Colon (tissue), 2 donors: ENCODE results near the gene EDC3.
"Not testable (repeated sequence)": the region's sequence is repeated elsewhere in the genome, so short reads cannot be mapped to it uniquely, and the experiment has no call there.

ENCODE experiments used
- FAIRE-seq: peaks from 2 replicates; lab custom pipeline; 2012; peaks lifted over from hg19 to GRCh38; lab: Jason Lieb, UNC
- donor health status: control.
- donor health status: control.

The EDC3 gene

DNA sequence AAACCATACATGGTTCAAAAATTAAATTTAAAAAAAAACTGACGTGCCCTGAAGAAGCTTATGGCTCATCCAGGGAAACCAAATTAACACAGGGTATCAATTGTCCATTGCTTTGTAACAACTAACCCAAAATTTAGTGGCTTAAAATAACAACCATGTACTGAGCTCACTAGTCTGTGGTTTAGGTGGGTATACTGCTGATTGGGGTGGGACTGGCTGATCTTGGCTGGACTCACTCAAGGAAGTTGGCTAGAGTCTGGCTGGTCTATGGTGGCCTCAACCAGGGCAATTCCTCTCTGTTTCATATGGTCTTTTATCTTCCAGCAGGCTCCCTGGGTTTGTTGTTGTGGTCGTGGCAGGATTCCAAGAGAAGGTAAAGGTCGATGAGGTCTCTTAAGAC is 14.1 kb upstream of the EDC3 start:
- FAIRE-seq: no peak

DNA sequence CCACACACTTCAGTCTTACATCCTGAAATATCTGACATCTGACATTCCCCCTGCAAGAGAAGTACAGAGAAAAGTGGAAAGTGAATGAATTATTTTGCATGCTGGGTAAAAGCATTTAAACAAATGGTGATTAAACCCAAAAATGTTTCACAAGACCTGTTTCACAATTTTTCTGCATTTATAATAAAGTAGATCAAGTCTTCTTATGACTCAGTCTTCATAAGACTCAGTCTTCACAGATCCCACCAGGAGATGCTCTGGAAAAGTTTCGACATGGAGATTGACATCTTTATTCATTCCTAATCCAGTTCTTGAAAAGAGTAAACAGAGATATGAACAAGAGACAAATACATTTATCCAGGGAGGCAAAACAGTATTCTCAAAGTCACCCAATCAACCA is 13.2 kb upstream of the EDC3 start:
- FAIRE-seq: no peak

DNA sequence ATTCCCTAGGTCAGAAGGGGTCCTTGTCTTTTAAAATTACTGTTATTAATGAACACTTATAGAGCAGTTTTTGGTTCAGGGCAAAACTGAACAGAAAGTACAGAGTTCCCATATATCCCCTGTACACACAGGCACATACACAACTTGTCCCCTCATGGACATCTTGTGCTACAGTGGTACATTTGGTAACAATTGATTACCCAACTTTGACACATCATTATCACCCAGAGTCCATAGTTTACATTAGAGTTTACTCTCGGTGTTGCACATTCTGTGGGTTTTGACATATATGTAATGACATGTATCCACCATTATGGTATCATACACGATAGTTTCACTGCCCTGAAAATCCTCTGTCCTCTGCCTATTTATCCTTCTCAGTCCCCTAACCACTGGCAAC is 984 bp upstream of the EDC3 start:
- FAIRE-seq: no peak

DNA sequence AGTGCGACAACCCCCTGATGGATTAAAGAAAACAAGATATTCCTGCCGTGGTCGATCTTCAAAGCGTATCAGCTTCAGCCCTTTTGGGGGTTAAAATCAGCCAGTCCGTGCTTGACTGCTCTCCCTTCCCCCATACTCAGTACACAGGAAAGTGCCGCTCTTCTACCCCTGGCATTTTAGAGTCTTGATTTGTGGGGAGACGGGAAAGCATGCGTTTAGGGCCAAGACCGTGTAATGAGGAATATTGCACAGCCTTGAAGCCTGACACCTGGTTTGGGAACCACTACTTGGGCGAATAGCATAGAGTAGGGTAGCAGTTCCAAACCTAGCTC is 540 bp upstream of the EDC3 start:
- FAIRE-seq: no peak

DNA sequence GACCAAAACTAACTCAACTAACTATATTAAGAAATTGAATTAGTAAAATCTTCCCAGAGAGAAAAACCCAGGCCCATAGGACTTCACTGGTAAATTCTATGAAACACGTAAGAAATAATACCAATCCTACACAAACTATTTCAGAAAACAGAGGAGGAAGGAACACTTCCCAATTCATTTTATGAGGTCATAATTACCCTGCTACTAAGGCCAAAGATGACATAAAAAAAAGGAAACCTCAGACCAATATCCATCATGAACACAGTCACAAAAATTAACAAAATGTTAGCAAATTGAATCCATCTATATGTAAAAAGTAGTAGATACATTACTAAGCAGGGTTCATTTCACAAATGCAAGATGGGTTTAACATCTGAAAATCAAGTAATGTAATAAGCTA is 3.5 kb downstream of the EDC3 start:
- FAIRE-seq: no peak

DNA sequence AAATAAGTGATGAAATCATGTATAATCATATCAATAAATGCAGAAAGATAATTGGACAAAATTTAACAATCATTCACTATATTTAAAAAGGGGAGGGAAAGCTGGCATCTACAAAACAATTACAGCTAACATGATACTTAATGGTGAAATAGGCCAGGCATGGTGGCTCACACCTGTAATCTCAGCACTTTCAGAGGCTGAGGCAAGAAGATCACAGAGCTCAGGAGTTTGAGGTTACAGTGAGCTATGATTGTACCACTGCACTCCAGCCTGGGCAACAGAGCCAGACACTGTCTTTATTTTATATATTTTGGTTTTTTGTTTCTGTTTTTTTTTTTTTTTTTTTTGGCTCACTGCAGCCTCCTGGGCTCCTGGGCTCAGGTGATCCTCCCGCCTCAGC is 12.1 kb downstream of the EDC3 start:
- FAIRE-seq: no peak

DNA sequence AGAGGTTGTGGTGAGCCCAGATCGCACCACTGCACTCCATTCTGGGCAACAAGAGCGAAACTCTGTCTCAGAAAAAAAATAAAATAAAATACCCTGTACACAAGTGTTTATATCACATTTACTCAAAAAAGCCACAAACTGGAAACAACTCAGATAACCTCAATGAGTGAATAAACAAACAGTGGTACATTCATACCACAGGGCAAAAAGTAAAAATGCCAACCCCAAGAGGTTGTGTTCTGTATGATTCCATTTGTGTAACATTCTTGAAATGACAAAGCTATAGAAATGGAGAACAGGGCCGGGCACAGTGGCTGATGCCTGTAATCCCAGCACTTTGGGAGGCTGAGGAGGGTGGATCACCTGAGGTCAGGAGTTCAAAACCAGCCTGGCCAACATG is 12.9 kb downstream of the EDC3 start:
- no peak for FAIRE-seq

DNA sequence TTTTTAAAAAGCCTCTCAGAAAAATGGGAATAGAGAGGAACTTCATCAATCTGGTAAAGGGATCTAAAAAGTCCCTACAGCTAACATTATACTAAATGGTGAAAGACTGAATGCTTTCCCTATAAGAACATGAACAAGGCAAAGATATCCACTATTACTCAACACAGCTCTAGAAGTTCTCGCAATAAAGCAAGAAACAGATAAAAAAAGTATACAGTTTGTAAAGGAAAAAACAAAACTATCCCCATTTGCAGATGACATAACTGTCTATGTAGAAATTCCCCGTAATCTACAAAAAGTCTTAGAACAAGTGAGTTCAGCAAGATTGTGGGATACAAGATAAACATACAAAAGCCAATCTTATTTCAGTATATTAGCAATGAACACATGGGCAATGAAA is 15.4 kb downstream of the EDC3 start:
- no peak for FAIRE-seq

DNA sequence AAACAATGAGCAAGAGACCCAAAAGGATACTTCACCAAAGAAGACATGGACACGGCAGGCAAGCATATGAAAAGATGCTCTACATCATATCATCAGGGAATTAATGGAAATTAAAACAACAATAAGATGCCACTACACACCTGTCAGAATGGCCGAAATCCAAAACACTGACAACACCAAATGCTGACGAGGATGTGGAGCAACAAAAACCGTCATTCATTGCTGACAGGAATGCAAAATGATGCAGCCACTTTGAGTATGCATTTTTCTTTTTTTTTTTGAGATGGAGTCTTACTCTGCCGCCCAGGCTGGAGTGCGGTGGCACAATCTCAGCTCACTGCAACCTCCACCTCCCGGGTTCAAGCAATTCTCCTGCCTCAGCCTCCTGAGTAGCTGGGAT is 19.0 kb downstream of the EDC3 start:
- FAIRE-seq: no peak

DNA sequence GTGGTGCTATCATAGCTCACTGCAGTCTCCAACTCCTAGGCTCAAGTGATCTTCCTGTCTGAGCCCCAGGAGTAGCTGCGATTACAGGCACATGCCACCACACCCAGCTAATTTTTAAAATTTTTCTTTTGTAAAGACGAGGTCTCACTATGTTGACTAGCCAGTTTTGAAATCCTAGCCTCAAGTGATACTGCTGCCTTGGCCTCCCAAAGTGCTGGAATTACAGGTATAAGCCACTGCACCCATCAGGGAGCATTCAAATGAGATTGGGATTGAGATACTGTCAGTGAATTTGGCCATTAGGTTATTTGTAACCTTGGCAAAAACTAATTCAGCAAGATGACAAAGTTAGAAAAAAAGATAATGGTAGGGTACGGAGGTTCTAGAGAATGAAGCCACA is 21.7 kb downstream of the EDC3 start:
- no peak for FAIRE-seq

DNA sequence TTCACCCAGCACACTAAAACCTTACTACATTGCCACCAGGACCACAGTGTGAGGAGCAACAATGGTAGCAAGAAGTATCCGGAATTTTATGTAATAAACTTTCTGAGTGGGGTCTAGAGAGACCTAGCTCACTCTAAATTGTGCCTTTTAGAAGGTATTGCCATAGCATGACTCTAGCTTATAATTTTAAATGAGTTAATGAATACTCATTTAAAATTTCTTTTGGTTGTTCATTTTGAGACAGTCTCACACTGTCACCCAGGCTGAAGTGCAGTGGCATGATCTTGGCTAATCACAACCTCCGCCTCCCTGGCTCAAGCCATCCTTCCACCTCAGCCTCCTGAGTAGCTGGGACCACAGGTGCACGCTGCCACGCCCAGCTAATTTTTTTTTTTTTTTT is 26.2 kb downstream of the EDC3 start:
- no peak for FAIRE-seq

DNA sequence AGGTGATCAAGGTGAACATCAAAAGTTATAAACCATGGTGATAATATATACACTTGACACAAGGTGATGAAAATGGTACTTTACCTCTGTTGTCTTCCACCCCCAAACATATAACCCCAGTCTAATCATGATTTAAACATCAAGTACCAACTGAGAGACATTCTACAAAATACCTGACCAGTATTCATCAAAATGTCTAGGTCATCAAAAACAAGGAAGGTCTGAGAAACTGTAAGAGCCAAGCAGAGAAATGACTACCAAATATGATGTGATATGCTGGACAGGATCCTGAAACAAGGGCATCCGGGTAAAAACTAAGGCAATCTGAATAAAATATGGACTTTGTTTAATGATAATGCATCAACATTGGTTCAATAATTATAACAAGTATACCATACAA is 27.8 kb downstream of the EDC3 start:
- no peak for FAIRE-seq

DNA sequence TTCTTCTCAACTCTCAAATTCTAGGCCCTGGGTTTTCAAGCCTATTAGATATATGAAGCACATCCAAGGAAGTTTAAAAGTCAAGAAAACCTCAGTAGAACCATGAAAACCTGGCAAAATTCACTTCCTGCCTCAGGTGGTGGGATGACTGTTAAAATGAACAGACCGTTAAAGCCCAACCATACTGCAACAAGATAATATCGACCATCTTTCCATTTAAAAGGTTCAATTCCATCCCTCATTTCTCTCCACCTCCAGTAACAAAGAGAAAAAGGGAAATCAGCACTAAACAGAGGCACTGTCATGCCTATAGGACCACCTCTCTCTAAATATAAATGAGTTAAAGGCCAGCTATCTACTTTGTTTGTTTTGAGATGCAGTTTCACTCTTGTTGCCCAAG is 31.2 kb downstream of the EDC3 start:
- no peak for FAIRE-seq

DNA sequence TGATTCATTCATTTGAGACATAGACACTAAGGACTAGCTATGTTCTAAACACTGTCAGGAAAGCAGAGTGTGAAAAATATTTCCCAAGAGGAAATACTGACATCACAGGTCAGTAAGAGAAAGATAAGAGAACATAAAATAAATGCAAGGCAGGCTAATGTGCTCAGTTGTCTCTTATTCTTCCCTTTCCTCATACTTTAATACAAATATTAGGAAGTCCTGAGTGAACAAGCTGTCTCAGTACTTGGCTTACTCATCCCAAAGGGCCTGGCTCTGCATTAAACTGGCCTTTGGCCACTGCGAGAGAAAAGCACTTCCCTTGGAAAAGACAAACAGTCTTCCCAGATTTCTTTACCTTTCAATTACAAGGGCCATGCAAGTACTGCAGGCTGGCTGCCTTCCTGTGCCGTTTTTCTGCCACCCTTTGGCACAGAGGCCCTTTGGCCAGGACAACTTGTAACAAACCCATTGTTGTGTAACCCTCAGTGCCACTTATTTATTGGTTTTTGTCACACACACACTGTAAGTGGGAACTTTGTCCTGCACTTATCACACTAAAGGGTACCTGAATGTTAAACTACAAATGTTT is 31.7 kb downstream of the EDC3 start:
- FAIRE-seq: no peak

DNA sequence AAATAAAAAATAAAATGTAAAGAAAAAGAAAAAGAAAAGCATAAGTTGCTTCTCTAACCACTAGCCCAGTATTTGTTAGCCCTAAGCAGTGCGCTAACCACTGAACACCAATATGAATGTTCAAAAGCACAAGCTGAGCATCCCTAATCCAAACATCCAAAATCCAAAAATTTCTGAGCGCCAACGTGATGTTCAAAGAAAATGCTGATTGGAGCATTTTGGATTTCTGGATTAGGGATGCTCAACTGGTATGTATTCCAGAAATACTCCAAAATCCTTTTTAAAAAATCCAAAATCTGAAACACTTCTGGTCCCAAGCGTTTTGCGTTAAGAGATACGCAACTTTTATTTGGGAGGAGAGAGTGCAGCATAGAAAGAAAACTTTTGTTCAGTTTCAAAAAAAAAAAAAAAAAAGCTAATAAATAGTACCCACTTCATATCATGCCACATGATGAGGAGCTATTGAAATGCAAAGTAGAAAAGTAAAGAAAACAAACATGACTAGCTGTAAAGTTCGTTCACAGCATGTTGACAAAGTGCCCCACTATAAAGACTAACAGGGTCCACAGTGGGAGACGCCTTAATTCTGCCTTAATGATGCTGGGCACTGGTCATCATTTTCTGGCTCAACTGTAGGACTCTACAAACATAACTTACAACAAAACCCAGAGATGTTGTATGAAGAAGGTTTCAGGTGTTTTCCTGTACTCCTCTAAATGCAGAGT is 32.4 kb downstream of the EDC3 start:
- no peak for FAIRE-seq

DNA sequence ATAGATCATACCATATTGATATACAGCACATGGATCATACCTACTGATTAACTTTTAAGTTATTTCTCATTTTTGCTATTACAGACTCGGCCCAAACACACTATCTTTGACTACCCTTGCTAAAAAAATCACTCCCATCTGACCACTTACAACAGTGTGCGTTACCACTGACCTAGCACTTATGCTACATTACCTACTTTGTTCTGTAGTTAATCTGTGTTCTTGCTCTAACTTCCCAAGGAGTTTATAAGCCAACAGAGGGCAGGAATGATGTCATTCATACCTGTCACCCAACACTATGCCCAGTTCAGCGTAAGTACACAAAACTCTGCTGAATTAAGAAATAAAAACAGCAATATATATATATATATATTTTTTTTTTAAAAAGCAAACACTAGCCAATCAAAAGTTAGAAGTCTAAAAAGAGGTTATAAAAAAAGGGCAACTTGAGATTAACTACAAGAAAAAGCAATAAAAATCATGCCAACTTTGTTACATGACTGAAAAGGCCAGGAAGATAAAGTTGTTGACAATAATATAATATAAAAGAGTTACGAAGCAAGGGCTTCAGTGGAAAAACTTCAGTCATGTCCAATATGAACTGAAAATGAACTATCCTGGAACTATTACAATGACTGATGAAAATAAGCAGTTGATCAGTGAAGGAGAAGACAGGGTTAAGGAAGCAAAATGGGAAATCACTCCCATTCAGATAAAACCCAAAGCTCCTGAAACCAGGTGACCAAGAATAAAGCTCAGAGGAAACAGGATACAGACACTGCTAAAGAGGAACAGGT is 33.6 kb downstream of the EDC3 start:
- FAIRE-seq: no peak

DNA sequence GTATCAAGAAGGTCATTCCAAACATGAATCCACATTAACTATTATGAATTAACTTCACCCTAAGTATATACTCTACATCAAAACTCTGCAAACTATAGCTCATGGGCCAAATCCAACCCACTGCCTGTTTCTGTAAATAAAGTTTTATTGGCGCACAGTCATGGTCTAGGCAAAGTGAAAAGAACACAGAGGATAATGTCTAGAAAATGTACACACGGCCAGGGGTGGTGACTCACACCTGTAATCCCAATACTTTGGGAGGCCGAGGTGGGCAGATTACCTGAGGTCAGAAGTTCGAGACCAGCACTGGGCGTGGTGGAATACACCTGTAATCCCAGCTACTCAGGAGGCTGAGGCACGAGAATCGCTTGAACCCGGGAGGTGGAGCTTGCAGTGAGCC is 34.5 kb downstream of the EDC3 start:
- FAIRE-seq: not testable (repeated sequence)

DNA sequence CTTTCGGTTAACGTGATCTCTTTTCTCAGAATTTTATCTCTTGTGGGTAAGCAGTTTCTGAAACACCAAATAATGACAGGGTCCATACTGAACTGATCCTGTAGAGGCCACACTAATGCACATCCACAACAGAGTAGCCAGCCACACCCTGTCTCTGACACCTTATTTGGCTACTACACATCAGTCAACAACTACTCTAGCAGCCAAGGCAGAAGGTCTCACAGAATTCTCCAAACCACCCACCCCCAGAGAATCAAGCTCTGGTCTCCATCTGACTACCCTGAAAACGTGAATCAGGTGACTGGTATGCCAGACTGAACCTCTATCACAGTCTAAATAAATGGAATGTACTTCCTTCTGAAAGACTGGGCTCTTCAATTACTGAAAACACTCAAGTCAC is 38.0 kb downstream of the EDC3 start:
- FAIRE-seq: no peak

DNA sequence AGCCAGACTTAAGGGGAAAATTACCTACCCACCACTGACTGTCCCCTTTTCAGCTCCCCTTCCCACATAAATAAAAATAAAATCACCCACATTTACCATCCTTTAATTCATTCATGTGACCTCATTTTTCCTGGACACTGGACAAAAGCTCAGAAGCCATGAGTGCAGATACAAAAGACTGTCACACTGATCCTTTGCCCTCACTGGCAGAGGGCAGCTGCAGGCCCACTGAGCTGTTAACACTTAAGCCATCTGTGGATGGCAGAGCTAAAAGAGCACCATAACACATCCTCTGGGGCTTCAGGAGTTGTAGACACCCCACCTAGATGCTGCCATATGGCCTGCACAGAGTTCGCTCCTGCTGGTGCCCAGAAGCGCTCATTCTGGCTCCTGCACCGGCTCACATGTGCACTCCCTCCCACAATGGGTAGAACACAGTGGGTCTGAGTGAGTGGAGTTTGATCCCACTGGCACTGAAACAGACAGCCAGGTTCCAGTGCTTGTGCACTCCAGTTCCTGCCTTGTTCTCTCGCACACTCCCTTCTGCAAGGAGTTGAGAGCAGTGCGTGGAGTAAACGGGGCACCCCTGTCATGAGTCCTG is 38.8 kb downstream of the EDC3 start:
- no peak for FAIRE-seq

DNA sequence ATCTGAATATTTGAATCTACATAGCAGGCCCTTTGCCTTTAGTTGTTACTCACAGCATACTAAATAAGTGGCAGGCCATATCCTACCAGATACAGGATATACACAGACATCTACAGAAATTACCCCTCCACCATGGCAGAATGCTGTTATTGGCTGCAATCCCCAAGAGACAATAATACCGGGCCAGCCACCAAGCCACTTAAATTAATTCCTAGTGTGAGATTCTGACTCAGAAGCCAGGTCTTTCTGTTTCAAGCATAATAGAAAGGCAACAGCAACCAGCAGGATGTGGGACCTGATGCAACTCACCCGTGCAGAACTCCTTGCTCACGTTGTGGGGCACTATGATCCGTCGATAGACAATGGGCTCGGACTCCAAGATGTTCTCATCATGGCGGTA is 40.4 kb downstream of the EDC3 start:
- no peak for FAIRE-seq

DNA sequence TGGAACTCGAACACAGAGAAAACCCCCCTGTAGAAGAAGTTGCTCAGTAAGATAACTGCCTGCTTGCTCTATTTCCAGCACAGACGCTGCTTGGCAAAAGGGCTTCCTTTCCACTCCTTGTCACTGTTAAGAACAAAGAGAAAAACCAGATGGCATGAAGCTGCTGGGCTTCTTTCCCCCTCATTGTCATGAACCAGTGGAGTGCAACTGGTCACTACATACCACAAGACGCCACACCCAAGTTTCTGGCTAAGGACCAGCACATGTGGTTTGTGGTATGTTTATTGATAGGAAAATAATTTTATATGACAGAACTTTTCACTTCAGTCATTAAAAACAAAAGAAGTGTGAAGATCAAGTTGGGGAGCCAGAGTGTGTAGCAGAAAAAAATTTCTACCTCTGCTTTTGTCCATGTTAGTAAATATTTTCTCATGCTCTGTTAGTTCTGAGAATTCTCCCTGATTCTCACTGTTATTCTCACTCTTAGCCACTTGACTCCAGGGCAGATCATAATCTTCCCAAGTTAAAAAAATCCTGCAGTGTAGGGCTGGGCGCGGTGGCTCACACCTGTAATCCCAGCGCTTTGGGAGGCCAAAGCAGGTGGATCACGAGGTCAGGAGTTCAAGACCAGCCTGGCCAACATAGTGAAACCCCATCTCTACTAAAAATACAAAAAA is 42.3 kb downstream of the EDC3 start:
- FAIRE-seq: no peak

DNA sequence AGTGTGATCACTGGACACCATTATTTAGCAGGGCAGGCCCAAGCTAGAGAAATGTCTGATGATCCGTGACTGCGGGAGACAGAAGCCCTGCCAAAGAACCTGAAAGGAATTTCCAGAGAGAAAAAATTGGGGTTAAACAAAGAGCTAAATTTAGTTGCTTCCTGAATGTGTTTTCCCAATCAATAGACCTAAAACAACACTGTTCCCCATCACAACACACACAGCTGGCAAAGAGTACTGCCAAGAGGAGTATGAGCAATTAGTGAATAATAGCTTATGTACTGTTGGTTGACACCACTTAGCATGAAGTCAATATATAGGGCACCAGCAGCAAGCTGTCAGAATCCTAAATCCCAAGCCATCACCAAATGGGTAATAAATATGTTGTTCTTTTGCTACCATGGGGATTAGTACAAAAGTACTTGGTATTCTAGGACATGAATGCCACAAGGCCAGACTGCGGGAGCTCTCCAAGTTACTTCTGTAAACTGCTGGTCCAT is 44.5 kb downstream of the EDC3 start:
- no peak for FAIRE-seq
